Astrocyte (in vitro differentiated cells and primary cell): ENCODE results near the gene LMO1.

ENCODE experiments used
- EZH2 ChIP-seq: IDR thresholded peaks from 2 replicates; pipeline ENCODE4 v1.6.1; 2012; ENCODE audit warnings: mild to moderate bottlenecking, low read length, inconsistent platforms; ENCODE audit not compliant: insufficient read depth
- TF ChIP-seq, protein P1 (sequence below): IDR thresholded peaks from 2 replicates; pipeline ENCODE4 v1.5.1; 2011; ENCODE audit warnings: low read depth, mild to moderate bottlenecking, inconsistent platforms, low read length, moderate library complexity; ENCODE audit not compliant: insufficient read depth

DNA sequence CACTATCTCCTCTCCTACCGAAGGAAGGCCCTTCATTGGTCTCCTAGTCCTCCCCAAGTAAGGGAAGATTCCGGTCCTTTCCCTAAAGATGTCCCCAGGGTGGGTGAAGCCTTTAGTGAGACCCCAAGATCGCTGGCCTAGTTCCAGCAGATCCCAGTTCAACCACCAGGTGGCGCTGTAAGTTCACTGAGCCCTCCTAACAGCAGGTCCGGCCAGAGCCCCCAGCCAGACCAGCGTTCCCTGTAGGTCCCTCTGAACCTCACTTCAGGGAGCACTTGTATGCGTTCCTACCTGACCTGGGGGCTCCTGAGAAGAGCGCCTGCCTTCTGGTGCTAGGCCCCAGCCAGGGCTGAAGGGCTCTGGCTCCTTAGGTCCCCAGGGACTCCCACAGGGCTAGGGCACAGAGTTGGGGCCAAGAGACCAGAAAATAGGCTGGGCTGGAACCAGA is 38.1 kb downstream of the LMO1 start:
- TF ChIP-seq, protein P1, sequence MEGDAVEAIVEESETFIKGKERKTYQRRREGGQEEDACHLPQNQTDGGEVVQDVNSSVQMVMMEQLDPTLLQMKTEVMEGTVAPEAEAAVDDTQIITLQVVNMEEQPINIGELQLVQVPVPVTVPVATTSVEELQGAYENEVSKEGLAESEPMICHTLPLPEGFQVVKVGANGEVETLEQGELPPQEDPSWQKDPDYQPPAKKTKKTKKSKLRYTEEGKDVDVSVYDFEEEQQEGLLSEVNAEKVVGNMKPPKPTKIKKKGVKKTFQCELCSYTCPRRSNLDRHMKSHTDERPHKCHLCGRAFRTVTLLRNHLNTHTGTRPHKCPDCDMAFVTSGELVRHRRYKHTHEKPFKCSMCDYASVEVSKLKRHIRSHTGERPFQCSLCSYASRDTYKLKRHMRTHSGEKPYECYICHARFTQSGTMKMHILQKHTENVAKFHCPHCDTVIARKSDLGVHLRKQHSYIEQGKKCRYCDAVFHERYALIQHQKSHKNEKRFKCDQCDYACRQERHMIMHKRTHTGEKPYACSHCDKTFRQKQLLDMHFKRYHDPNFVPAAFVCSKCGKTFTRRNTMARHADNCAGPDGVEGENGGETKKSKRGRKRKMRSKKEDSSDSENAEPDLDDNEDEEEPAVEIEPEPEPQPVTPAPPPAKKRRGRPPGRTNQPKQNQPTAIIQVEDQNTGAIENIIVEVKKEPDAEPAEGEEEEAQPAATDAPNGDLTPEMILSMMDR, result peak; percentile 73
- no peak for TF ChIP-seq EZH2
